ENCODE measurements around the gene FAT1. TPM values are rescaled to one million over a fixed set of nuclear protein-coding genes. Genes with fewer than 3 reads are reported as not detected.
"Not testable (repeated sequence)": the region's sequence is repeated elsewhere in the genome, so short reads cannot be mapped to it uniquely, and the experiment has no call there.

Gene FAT1
- total RNA-seq, 1 donor from 2014 or later, result 344 TPM

GRCh38 chr4:186761393-186761792 lies 37.7 kb upstream of the FAT1 start:
- Histone ChIP-seq H3K36me3 (ENCODE audit: control insufficient read depth, insufficient read depth, low read length) (no peaks in the 10 kb centered on the region), H3K27me3 (ENCODE audit: control insufficient read depth, insufficient read depth, low read length) (no peaks in the 10 kb centered on the region), H3K4me3 (ENCODE audit: low read depth, low read length) (no peak overlapping the region)
- DNase-seq (ENCODE audit: low read depth), result no peak
- no peak for TF ChIP-seq CTCF (IDR thresholded peaks at IDR 0.05; ENCODE audit: insufficient read depth, low read length, poor library complexity, severe bottlenecking)

GRCh38 chr4:186760576-186760975 lies 36.9 kb upstream of the FAT1 start:
- no peaks in the 10 kb centered on the region for H3K36me3 ChIP-seq (ENCODE audit: control insufficient read depth, insufficient read depth, low read length)
- no peaks in the 10 kb centered on the region for H3K27me3 ChIP-seq (ENCODE audit: control insufficient read depth, insufficient read depth, low read length)
- TF ChIP-seq CTCF (IDR thresholded peaks at IDR 0.05; ENCODE audit: insufficient read depth, low read length, poor library complexity, severe bottlenecking), result no peak
- no peak overlapping the region for H3K4me3 ChIP-seq (ENCODE audit: low read depth, low read length)
- DNase-seq (ENCODE audit: low read depth), result peak; percentile 93

- no peak for TF ChIP-seq CTCF (IDR thresholded peaks at IDR 0.05; ENCODE audit: insufficient read depth, low read length, poor library complexity, severe bottlenecking)
- no peaks in the 10 kb centered on the region for H3K36me3 ChIP-seq (ENCODE audit: control insufficient read depth, insufficient read depth, low read length)
- no peak for DNase-seq (ENCODE audit: low read depth)
- no peak overlapping the region for H3K4me3 ChIP-seq (ENCODE audit: low read depth, low read length)
- H3K27me3 ChIP-seq (ENCODE audit: control insufficient read depth, insufficient read depth, low read length), result no peaks in the 10 kb centered on the region
Observed at GRCh38 chr4:186759990-186760389, 36.3 kb upstream of the FAT1 start.

- DNase-seq (ENCODE audit: low read depth), result no peak
- no peaks in the 10 kb centered on the region for H3K36me3 ChIP-seq (ENCODE audit: control insufficient read depth, insufficient read depth, low read length)
- H3K4me3 ChIP-seq (ENCODE audit: low read depth, low read length), result no peak overlapping the region
- H3K27me3 ChIP-seq (ENCODE audit: control insufficient read depth, insufficient read depth, low read length), result no peaks in the 10 kb centered on the region
- no peak for TF ChIP-seq CTCF (IDR thresholded peaks at IDR 0.05; ENCODE audit: insufficient read depth, low read length, poor library complexity, severe bottlenecking)
Observed at GRCh38 chr4:186758929-186759682, 35.5 kb upstream of the FAT1 start.

GRCh38 chr4:186757696-186758355 lies 34.2 kb upstream of the FAT1 start:
- DNase-seq (ENCODE audit: low read depth), result no peak

GRCh38 chr4:186756550-186756949 lies 32.9 kb upstream of the FAT1 start:
- not testable (repeated sequence) for H3K4me3 ChIP-seq (ENCODE audit: low read depth, low read length); H3K27me3 ChIP-seq (ENCODE audit: control insufficient read depth, insufficient read depth, low read length); H3K36me3 ChIP-seq (ENCODE audit: control insufficient read depth, insufficient read depth, low read length); DNase-seq (ENCODE audit: low read depth)

More at GRCh38 chr4:186757696-186758355, 34.2 kb upstream of the FAT1 start:
- Histone ChIP-seq H3K36me3 (ENCODE audit: control insufficient read depth, insufficient read depth, low read length) (no peaks in the 10 kb centered on the region), H3K4me3 (ENCODE audit: low read depth, low read length) (no peak overlapping the region), H3K27me3 (ENCODE audit: control insufficient read depth, insufficient read depth, low read length) (no peaks in the 10 kb centered on the region)
- no peak for TF ChIP-seq CTCF (IDR thresholded peaks at IDR 0.05; ENCODE audit: insufficient read depth, low read length, poor library complexity, severe bottlenecking)

Measured in kidney epithelial cell (primary cell).